Activated CD4-positive, alpha-beta T cell treated with anti-CD3 and anti-CD28 coated beads, Interleukin-2, amount 10 ng/mL, durations not matched to agents 7 days and 5 days (primary cell): ENCODE measurements around the gene ZFP36L1. TPM values are rescaled to one million over a fixed set of nuclear protein-coding genes. Genes with fewer than 3 reads are reported as not detected.

Source experiments
- CTCF ChIA-PET: fragments of 350-600 bp; sonication (Branson Sonifier 250); formaldehyde crosslinking; loops from one replicate; lab custom pipeline; 2021; ENCODE audit warnings: antibody characterized with exemption; lab: Charles Lee
- POLR2A ChIA-PET: fragments of 350-600 bp; sonication (Branson Sonifier 250); formaldehyde crosslinking; loops from one replicate; lab custom pipeline; 2021; ENCODE audit warnings: antibody characterized with exemption; lab: Charles Lee
- DNase-seq: peaks from one replicate; pipeline ENCODE4 v3.0.0-alpha.2; 2020
- H3K27ac Mint-ChIP-seq: one replicate; pipeline ENCODE4 v1.8.0; 2021; ENCODE audit warnings: mild to moderate bottlenecking, moderate library complexity, mixed read lengths
- H3K27me3 Mint-ChIP-seq: one replicate; pipeline ENCODE4 v1.8.0; 2021; ENCODE audit warnings: mixed read lengths
- H3K36me3 Mint-ChIP-seq: one replicate; pipeline ENCODE4 v1.8.0; 2021; ENCODE audit warnings: low read depth, mixed read lengths
- H3K4me1 Mint-ChIP-seq: one replicate; pipeline ENCODE4 v1.8.0; 2021; ENCODE audit warnings: mixed read lengths
- H3K4me3 Mint-ChIP-seq: one replicate; pipeline ENCODE4 v1.8.0; 2021; ENCODE audit warnings: mild to moderate bottlenecking, moderate library complexity, mixed read lengths
- H3K9me3 Mint-ChIP-seq: one replicate; pipeline ENCODE4 v1.8.0; 2021; ENCODE audit warnings: mixed read lengths
- total RNA-seq, 2 experiments: library from RNA; stranded (reverse); gene quantifications; one replicate each; pipeline ENCODE4 v1.2.3, GENCODE V29; 2021

ZFP36L1 gene
- total RNA-seq, 2 experiments from 2014 or later: 81.7 to 82.2 TPM

DNA sequence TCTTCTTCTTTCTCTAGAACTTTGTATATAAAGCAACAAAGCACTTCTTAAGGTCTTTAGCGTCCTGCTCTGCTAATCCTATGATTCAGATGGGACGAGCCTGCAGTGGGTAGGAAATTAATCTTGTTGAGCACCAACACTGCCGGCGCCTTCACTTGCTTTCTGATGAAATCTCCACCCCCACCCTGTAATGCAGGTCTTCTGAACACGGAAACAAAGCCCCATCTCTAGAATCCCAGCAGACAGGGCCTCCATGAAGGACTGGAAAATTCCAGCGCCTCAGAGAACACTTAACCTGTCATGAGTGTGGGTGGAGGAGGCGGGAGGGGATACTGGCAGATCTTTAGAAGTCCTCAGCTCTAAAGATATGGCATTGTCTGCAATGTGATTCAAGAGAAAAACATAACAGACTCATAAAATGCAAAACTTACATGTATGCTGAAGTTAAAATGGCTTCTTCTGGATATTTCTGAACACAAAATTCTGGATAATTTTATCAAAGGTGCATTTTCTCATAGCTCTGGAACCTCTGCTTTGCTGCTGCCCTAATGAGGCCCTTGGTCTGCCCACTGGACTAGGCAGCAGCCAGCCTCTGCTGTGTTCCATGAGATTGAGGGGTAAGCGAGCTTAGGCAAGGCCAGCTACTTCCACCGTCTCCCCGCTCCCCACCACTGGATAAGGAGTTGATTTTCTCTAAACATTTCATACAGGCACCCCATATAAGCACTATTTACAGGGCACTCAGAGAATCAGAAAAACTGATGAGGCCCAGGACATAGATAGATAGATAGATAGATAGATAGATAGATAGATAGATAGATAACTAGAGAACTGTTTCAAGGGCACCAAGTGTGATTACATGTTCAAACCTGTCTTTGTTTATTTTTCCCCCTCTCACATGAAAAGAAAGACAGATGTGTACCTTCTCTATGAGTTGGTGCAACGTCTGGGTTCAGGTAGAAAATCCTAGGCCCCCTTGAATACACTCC lies 43.1 kb downstream of the ZFP36L1 start:
- Mint-ChIP-seq H3K36me3 (no peaks in the 10 kb centered on the region), H3K4me1 (no peaks in the 10 kb centered on the region), H3K27ac (no peak overlapping the region), H3K9me3 (no peaks in the 10 kb centered on the region), H3K27me3 (no peaks in the 10 kb centered on the region), H3K4me3 (no peak overlapping the region)
- ChIA-PET POLR2A (no interaction called here), CTCF (interaction anchor here (0.7 kb wide), 1 partner anchor 12 kb away, joined by 3 read pairs; no protein-coding TSS in a partner anchor)
- DNase-seq: no peak

GRCh38 chr14:68748691-68749090 lies 44.2 kb downstream of the ZFP36L1 start:
- H3K4me3 Mint-ChIP-seq: no peak overlapping the region
- no peak overlapping the region for H3K27ac Mint-ChIP-seq
- H3K9me3 Mint-ChIP-seq: no peaks in the 10 kb centered on the region
- no peak for DNase-seq
- H3K27me3 Mint-ChIP-seq: no peaks in the 10 kb centered on the region
- CTCF ChIA-PET: interaction anchor here (0.7 to 1.7 kb wide), 3 partner anchors 9 to 12 kb away, joined by 3 to 5 read pairs (median 5); no protein-coding TSS in a partner anchor
- POLR2A ChIA-PET: no interaction called here
- no peaks in the 10 kb centered on the region for H3K4me1 Mint-ChIP-seq
- H3K36me3 Mint-ChIP-seq: no peaks in the 10 kb centered on the region

- POLR2A ChIA-PET: no interaction called here
- no peak overlapping the region for H3K27ac Mint-ChIP-seq
- H3K36me3 Mint-ChIP-seq: no peaks in the 10 kb centered on the region
- H3K27me3 Mint-ChIP-seq: no peaks in the 10 kb centered on the region
- H3K4me3 Mint-ChIP-seq: no peak overlapping the region
- CTCF ChIA-PET: interaction anchor here (0.8 to 1.7 kb wide), 2 partner anchors 9 to 12 kb away, joined by 5 read pairs; no protein-coding TSS in a partner anchor
- no peaks in the 10 kb centered on the region for H3K9me3 Mint-ChIP-seq
- H3K4me1 Mint-ChIP-seq: no peaks in the 10 kb centered on the region
- DNase-seq: no peak
Observed at GRCh38 chr14:68748260-68748659, 44.6 kb downstream of the ZFP36L1 start.

- H3K36me3 Mint-ChIP-seq: no peaks in the 10 kb centered on the region
- H3K9me3 Mint-ChIP-seq: no peaks in the 10 kb centered on the region
- H3K4me1 Mint-ChIP-seq: no peaks in the 10 kb centered on the region
- DNase-seq: no peak
- H3K4me3 Mint-ChIP-seq: no peak overlapping the region
- H3K27me3 Mint-ChIP-seq: no peaks in the 10 kb centered on the region
- no peak overlapping the region for H3K27ac Mint-ChIP-seq
- POLR2A ChIA-PET: no interaction called here
- CTCF ChIA-PET: interaction anchor here (1.7 kb wide), 1 partner anchor 10 kb away, joined by 5 read pairs; no protein-coding TSS in a partner anchor
Observed at GRCh38 chr14:68747393-68747792, 45.5 kb downstream of the ZFP36L1 start.

GRCh38 chr14:68744613-68745012 lies 48.3 kb downstream of the ZFP36L1 start:
- Mint-ChIP-seq H3K9me3 (peaks cover 6% of the 10 kb centered on the region), H3K36me3 (peaks cover 4% of the 10 kb centered on the region), H3K27me3 (no peaks in the 10 kb centered on the region), H3K4me1 (no peaks in the 10 kb centered on the region), H3K27ac (no peak overlapping the region), H3K4me3 (no peak overlapping the region)
- ChIA-PET POLR2A (no interaction called here), CTCF (interaction anchor here (0.5 to 1.4 kb wide), 3 partner anchors 9 to 22 kb away, joined by 3 to 4 read pairs (median 3); no protein-coding TSS in a partner anchor)
- no peak for DNase-seq

DNA sequence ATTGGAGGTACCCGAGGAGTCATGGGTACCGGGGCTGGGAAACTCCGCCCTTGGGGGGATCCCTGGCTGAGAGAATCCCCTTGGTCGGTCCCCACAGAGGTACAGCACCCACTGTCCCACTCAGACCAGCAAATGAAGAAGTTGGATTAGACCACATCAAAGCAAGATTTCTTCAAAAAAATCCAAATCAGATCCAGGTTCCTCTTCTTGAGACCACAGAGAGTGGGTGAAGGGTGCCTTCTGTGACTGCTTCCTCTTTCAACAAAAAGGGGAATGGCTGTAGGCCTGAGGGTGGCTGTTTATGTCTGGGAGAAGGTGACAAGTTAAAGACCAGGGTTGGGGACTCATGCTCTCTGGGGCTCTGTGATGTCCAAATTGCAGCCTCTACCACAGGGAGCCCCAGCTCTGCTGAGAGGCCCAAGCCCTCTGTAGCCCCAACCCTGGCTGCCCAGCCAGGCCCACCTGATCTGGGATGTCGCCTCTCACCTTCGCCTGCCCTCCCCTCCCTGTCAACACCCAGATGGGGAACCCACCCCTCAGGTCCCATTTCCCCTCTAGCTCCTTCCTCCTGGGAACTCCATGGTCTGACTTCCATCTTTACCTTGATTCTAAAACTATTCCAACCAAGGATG lies 50.9 kb downstream of the ZFP36L1 start:
- Mint-ChIP-seq H3K36me3 (peaks cover 4% of the 10 kb centered on the region), H3K27me3 (no peaks in the 10 kb centered on the region), H3K9me3 (peaks cover 6% of the 10 kb centered on the region), H3K4me3 (no peak overlapping the region), H3K27ac (no peak overlapping the region), H3K4me1 (no peaks in the 10 kb centered on the region)
- ChIA-PET POLR2A (no interaction called here), CTCF (no interaction called here)
- DNase-seq: no peak

DNA sequence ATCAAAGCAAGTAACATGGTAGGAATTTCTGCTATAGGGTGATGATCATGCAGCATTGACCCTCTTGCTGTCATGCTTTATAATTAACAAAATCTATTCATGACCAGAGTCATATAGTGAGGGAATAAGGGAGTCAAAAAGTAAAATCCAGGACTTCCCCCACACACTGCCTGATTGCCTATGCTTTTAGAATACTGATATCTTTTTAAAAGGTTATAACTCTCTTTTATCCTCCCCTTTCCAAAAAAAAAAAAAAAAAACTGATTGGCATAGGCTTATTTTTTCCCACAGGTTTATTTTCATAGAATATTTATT lies 51.4 kb downstream of the ZFP36L1 start:
- H3K9me3 Mint-ChIP-seq: peaks cover 6% of the 10 kb centered on the region
- no peak overlapping the region for H3K27ac Mint-ChIP-seq
- CTCF ChIA-PET: no interaction called here
- POLR2A ChIA-PET: no interaction called here
- no peak overlapping the region for H3K4me3 Mint-ChIP-seq
- no peaks in the 10 kb centered on the region for H3K4me1 Mint-ChIP-seq
- H3K27me3 Mint-ChIP-seq: no peaks in the 10 kb centered on the region
- no peak for DNase-seq
- H3K36me3 Mint-ChIP-seq: peaks cover 4% of the 10 kb centered on the region

- ChIA-PET CTCF (interaction anchor here (0.8 to 0.9 kb wide), 2 partner anchors 10 to 18 kb away, joined by 3 read pairs; no protein-coding TSS in a partner anchor), POLR2A (no interaction called here)
- peak overlapping the region; percentile 27 for H3K27ac Mint-ChIP-seq
- H3K9me3 Mint-ChIP-seq: peaks cover 6% of the 10 kb centered on the region
- H3K4me3 Mint-ChIP-seq: no peak overlapping the region
- DNase-seq: no peak
- H3K4me1 Mint-ChIP-seq: peaks cover 3% of the 10 kb centered on the region
- H3K36me3 Mint-ChIP-seq: peaks cover 4% of the 10 kb centered on the region
- H3K27me3 Mint-ChIP-seq: no peaks in the 10 kb centered on the region
Observed at GRCh38 chr14:68740788-68741476, 51.9 kb downstream of the ZFP36L1 start.

GRCh38 chr14:68739701-68740100 lies 53.2 kb downstream of the ZFP36L1 start:
- peaks cover 5% of the 10 kb centered on the region for H3K36me3 Mint-ChIP-seq
- POLR2A ChIA-PET: interaction anchor here (0.6 kb wide), 1 partner anchor 53 kb away, joined by 3 read pairs; the partner anchor contains the start of gene ZFP36L1
- H3K4me1 Mint-ChIP-seq: peaks cover 10% of the 10 kb centered on the region

GRCh38 chr14:68738559-68738958 lies 54.3 kb downstream of the ZFP36L1 start:
- Mint-ChIP-seq H3K9me3 (peaks cover 6% of the 10 kb centered on the region), H3K4me3 (no peak overlapping the region), H3K36me3 (peaks cover 7% of the 10 kb centered on the region), H3K27me3 (no peaks in the 10 kb centered on the region), H3K4me1 (peaks cover 20% of the 10 kb centered on the region), H3K27ac (no peak overlapping the region)
- ChIA-PET POLR2A (interaction anchor here (0.5 kb wide), 1 partner anchor 33 kb away, joined by 11 read pairs; no protein-coding TSS in a partner anchor), CTCF (interaction anchor here (1.0 kb wide), 1 partner anchor 10 kb away, joined by 3 read pairs; no protein-coding TSS in a partner anchor)
- no peak for DNase-seq

More at GRCh38 chr14:68739701-68740100, 53.2 kb downstream of the ZFP36L1 start:
- CTCF ChIA-PET: no interaction called here
- H3K9me3 Mint-ChIP-seq: peaks cover 6% of the 10 kb centered on the region
- H3K4me3 Mint-ChIP-seq: no peak overlapping the region
- no peaks in the 10 kb centered on the region for H3K27me3 Mint-ChIP-seq
- no peak overlapping the region for H3K27ac Mint-ChIP-seq
- no peak for DNase-seq
